Liver (tissue), 9 donors: ENCODE results near the gene ADCY10. TPM values are rescaled to one million over a fixed set of nuclear protein-coding genes. Genes with fewer than 3 reads are reported as not detected.

Experiments
- DNase-seq: peaks from one replicate; pipeline ENCODE4 v3.0.0-alpha.2; 2017; ENCODE audit warnings: low spot score
- H3K27ac ChIP-seq, 2 donors: one replicate each; pipeline ENCODE4 v1.7.0; 2013; ENCODE audit warnings: inconsistent platforms in 2 of 2, low read length in 2 of 2, control low read depth in 1 of 2, low read depth in 1 of 2, mild to moderate bottlenecking in 1 of 2
- H3K27me3 ChIP-seq, 4 donors: one replicate each; pipeline versions ENCODE4 v1.6.1 to v1.7.0; 2013; ENCODE audit warnings: low read length in 3 of 4, inconsistent platforms in 1 of 4, mild to moderate bottlenecking in 1 of 4, moderate library complexity in 1 of 4; ENCODE audit not compliant: control insufficient read depth in 4 of 4, insufficient read depth in 4 of 4
- H3K36me3 ChIP-seq, 4 donors: one replicate each; pipeline versions ENCODE4 v1.6.1 to v1.7.0; 2013; ENCODE audit warnings: low read length in 3 of 4, mild to moderate bottlenecking in 3 of 4, low read depth in 1 of 4, moderate library complexity in 1 of 4; ENCODE audit not compliant: control insufficient read depth in 4 of 4, insufficient read depth in 3 of 4
- H3K4me1 ChIP-seq, 4 donors: one replicate each; pipeline versions ENCODE4 v1.6.1 to v1.7.0; 2013; ENCODE audit warnings: low read length in 3 of 4, mild to moderate bottlenecking in 3 of 4, moderate library complexity in 1 of 4; ENCODE audit not compliant: control insufficient read depth in 4 of 4, insufficient read depth in 4 of 4
- H3K4me3 ChIP-seq, 3 donors: one replicate each; pipeline versions ENCODE4 v1.6.1 to v1.7.0; 2013; ENCODE audit warnings: low read length in 3 of 3, control low read depth in 1 of 3, low read depth in 1 of 3, mild to moderate bottlenecking in 1 of 3
- H3K9ac ChIP-seq, 2 donors: one replicate each; pipeline ENCODE4 v1.7.0; 2013; ENCODE audit warnings: low read length in 2 of 2, mild to moderate bottlenecking in 2 of 2, moderate library complexity in 2 of 2, control low read depth in 1 of 2, low read depth in 1 of 2
- H3K9me3 ChIP-seq, 4 donors: one replicate each; pipeline versions ENCODE4 v1.6.1 to v1.7.0; 2013; ENCODE audit warnings: low read length in 3 of 4; ENCODE audit not compliant: control insufficient read depth in 4 of 4
- ATF3 ChIP-seq: IDR thresholded peaks from 2 replicates; pipeline ENCODE4 v1.6.1; 2016; ENCODE audit warnings: antibody characterized with exemption
- CTCF ChIP-seq: fragments of 150-350 bp; IDR thresholded peaks from 2 replicates; pipeline ENCODE4 v1.5.1; 2017; ENCODE audit warnings: improper control_type of control experiment, low read depth, low read length; ENCODE audit not compliant: missing input control
- FOXA1 ChIP-seq: IDR thresholded peaks from 2 replicates; pipeline ENCODE4 v1.6.1; 2016; ENCODE audit warnings: antibody characterized with exemption
- FOXA2 ChIP-seq: IDR thresholded peaks from 2 replicates; pipeline ENCODE4 v1.6.1; 2016; ENCODE audit warnings: antibody characterized with exemption
- GABPA ChIP-seq, 2 donors: IDR thresholded peaks in 1 of 2; conservative IDR thresholded peaks in 1 of 2; 2 replicates each; pipeline ENCODE4 v1.6.1; 2016; ENCODE audit warnings: antibody characterized with exemption in 2 of 2, mild to moderate bottlenecking in 1 of 2, moderate library complexity in 1 of 2
- HNF4A ChIP-seq, 2 donors: conservative IDR thresholded peaks; 2 replicates each; pipeline ENCODE4 v1.6.1; 2016; ENCODE audit warnings: antibody characterized with exemption in 2 of 2, mild to moderate bottlenecking in 2 of 2
- HNF4G ChIP-seq: IDR thresholded peaks from 2 replicates; pipeline ENCODE4 v1.6.1; 2016; ENCODE audit warnings: antibody characterized with exemption
- JUND ChIP-seq, 2 donors: IDR thresholded peaks; 2 replicates each; pipeline ENCODE4 v1.6.1; 2016; ENCODE audit warnings: antibody characterized with exemption in 2 of 2
- MAX ChIP-seq: IDR thresholded peaks from 2 replicates; pipeline ENCODE4 v1.6.1; 2016; ENCODE audit warnings: antibody characterized with exemption
- NR2F2 ChIP-seq: IDR thresholded peaks from 2 replicates; pipeline ENCODE4 v1.6.1; 2016; ENCODE audit warnings: antibody characterized with exemption
- RAD21 ChIP-seq, 2 donors: IDR thresholded peaks; 2 replicates each; pipeline ENCODE4 v1.6.1; 2016; ENCODE audit warnings: antibody characterized with exemption in 2 of 2, mild to moderate bottlenecking in 2 of 2
- RXRA ChIP-seq, 2 donors: IDR thresholded peaks; 2 replicates each; pipeline ENCODE4 v1.6.1; 2017 to 2018; ENCODE audit warnings: antibody characterized with exemption in 2 of 2, mild to moderate bottlenecking in 1 of 2
- SP1 ChIP-seq: IDR thresholded peaks from 2 replicates; pipeline ENCODE4 v1.6.1; 2018; ENCODE audit warnings: antibody characterized with exemption, mild to moderate bottlenecking
- TAF1 ChIP-seq: conservative IDR thresholded peaks from 2 replicates; pipeline ENCODE4 v1.6.1; 2016; ENCODE audit warnings: antibody characterized with exemption, mild to moderate bottlenecking
- YY1 ChIP-seq: IDR thresholded peaks from 2 replicates; pipeline ENCODE4 v1.6.1; 2016; ENCODE audit warnings: antibody characterized with exemption, mild to moderate bottlenecking
- ZBTB33 ChIP-seq: IDR thresholded peaks from 2 replicates; pipeline ENCODE4 v1.6.1; 2016; ENCODE audit warnings: antibody characterized with exemption
- WGBS: extraction: QIAGEN DNeasy Blood & Tissue Kit; methylation state at CpG from one replicate; pipeline ENCODE4 v1.1.7; 2013; 5-methylcytosine and 5-hydroxymethylcytosine counted together
- polyA plus RNA-seq, 2 donors: library from polyadenylated mRNA; stranded (reverse) in 1 of 2; unstranded in 1 of 2; fragments of 200-250 nt in 1 of 2; fragments of >200 nt in 1 of 2; fragmentation: Nextera tagmentation in 1 of 2; extraction: Ambion mirVana in 1 of 2; gene quantifications; one replicate each; pipeline versions ENCODE4 v1.2.1 to v1.2.3, GENCODE V29; 2013 to 2015
- total RNA-seq, 2 donors: library from RNA; depleted of rRNA; stranded (reverse); fragments of >200 nt; gene quantifications; one replicate each; pipeline ENCODE4 v1.2.3, GENCODE V29; 2014
- TF ChIP-seq, protein P1 (sequence below): IDR thresholded peaks from 2 replicates; pipeline ENCODE4 v1.6.1; 2016; ENCODE audit warnings: antibody characterized with exemption, mild to moderate bottlenecking
- donor health status: healthy.
- donor health status: healthy.
- donor health status: healthy.
- donor health status: healthy.
- donor health status: healthy.

The ADCY10 gene
- total and polyA plus RNA-seq, 4 donors = 0.89 to 4.7 (median 2.3) TPM

- Histone ChIP-seq H3K27me3 (no peaks in the 10 kb centered on the region), H3K9me3 (no peaks in the 10 kb centered on the region), H3K9ac (no peak overlapping the region), H3K27ac (no peak overlapping the region), H3K4me3 (no peak overlapping the region), H3K4me1 (peaks cover 0 to under 1% (median 0%) of the 10 kb centered on the region in 4 donors), H3K36me3 (no peaks in the 10 kb centered on the region)
- WGBS = 84% methylated on average over 4 of the region's 4 CpGs
- no peak for DNase-seq
- no peak for TF ChIP-seq SP1
- no peak for TF ChIP-seq FOXA1
- TF ChIP-seq RXRA (IDR thresholded peaks at IDR 0.05) = no peak
- TF ChIP-seq ZBTB33 = no peak
- no peak for TF ChIP-seq ATF3
- TF ChIP-seq CTCF = no peak
- TF ChIP-seq FOXA2 = no peak
- no peak for TF ChIP-seq MAX
- TF ChIP-seq YY1 = no peak
- TF ChIP-seq NR2F2 = no peak
- TF ChIP-seq GABPA (IDR thresholded peaks at IDR 0.05 in 1 of 2, conservative IDR thresholded peaks at IDR 0.05 in 1 of 2) = no peak
- no peak for TF ChIP-seq HNF4A (conservative IDR thresholded peaks at IDR 0.05)
- TF ChIP-seq JUND (IDR thresholded peaks at IDR 0.05) = no peak
Observed at GRCh38 chr1:167825419-167826079, 88.4 kb downstream of the ADCY10 start.

DNA sequence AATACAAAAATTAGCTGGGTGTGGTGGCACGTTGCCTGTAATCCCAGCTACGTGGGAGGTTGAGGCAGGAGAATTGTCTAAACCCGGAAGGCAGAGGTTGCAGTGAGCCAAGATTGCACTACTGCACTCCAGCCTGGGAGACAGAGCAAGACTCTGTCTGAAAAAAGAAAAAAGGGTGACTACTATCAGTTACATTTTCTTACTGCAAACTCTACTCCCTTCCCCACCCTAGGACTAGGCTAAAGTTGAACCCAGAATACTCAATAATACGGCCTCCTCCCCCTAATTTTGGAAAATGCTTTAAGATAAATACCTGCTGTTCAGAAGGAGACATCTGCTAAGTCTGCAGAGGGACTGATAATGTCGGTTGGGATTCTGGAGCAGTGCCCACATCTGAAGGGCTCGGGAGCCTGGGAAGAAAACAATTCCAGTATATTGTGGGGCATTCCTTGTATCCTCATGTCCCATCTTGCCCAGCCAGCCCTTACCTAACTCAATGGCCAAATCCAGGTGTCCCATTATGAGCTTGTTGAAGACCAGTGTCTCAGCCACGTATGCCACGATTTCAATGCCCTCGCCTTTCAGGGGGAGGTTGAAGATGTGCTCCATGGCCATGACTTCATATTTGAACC is 89.7 kb downstream of the ADCY10 start:
- H3K9me3 ChIP-seq = no peaks in the 10 kb centered on the region
- no peak overlapping the region for H3K27ac ChIP-seq
- DNase-seq = no peak
- no peaks in the 10 kb centered on the region for H3K36me3 ChIP-seq
- peaks cover 0 to 5% (median 2%) of the 10 kb centered on the region in 4 donors for H3K4me1 ChIP-seq
- H3K9ac ChIP-seq = no peak overlapping the region
- no peaks in the 10 kb centered on the region for H3K27me3 ChIP-seq
- no peak overlapping the region for H3K4me3 ChIP-seq
- WGBS = 85% methylated on average over 9 of the region's 9 CpGs
- TF ChIP-seq CTCF (no peak), NR2F2 (no peak), ZBTB33 (no peak), RAD21 (IDR thresholded peaks at IDR 0.05) (no peak), ATF3 (no peak), FOXA1 (no peak), MAX (no peak), RXRA (IDR thresholded peaks at IDR 0.05) (no peak), FOXA2 (no peak), HNF4G (no peak), TAF1 (no peak), GABPA (IDR thresholded peaks at IDR 0.05 in 1 of 2, conservative IDR thresholded peaks at IDR 0.05 in 1 of 2) (no peak)
- TF ChIP-seq, protein P1, sequence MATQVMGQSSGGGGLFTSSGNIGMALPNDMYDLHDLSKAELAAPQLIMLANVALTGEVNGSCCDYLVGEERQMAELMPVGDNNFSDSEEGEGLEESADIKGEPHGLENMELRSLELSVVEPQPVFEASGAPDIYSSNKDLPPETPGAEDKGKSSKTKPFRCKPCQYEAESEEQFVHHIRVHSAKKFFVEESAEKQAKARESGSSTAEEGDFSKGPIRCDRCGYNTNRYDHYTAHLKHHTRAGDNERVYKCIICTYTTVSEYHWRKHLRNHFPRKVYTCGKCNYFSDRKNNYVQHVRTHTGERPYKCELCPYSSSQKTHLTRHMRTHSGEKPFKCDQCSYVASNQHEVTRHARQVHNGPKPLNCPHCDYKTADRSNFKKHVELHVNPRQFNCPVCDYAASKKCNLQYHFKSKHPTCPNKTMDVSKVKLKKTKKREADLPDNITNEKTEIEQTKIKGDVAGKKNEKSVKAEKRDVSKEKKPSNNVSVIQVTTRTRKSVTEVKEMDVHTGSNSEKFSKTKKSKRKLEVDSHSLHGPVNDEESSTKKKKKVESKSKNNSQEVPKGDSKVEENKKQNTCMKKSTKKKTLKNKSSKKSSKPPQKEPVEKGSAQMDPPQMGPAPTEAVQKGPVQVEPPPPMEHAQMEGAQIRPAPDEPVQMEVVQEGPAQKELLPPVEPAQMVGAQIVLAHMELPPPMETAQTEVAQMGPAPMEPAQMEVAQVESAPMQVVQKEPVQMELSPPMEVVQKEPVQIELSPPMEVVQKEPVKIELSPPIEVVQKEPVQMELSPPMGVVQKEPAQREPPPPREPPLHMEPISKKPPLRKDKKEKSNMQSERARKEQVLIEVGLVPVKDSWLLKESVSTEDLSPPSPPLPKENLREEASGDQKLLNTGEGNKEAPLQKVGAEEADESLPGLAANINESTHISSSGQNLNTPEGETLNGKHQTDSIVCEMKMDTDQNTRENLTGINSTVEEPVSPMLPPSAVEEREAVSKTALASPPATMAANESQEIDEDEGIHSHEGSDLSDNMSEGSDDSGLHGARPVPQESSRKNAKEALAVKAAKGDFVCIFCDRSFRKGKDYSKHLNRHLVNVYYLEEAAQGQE = no peak
